ENCODE results near the gene DRC1.

DNA sequence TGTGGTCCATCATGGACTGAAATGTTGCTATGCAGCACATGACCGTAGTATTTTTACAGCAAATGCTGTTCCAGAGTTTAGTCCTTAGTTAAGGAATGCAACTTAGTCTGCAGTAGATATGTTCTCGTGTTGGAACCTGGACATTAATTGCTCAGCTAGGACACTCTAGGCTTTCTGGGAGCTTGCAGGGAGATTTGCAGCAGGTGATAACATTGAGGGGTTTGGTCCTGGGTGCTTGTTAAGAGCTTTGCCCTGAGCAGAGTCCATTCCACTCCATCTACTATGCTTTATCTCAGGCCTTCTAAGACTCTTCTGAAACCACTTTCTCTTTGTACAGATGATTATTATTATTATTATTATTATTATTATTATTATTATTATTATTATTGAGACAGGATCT lies 27.1 kb downstream of the DRC1 start:
- TF ChIP-seq, protein P1, sequence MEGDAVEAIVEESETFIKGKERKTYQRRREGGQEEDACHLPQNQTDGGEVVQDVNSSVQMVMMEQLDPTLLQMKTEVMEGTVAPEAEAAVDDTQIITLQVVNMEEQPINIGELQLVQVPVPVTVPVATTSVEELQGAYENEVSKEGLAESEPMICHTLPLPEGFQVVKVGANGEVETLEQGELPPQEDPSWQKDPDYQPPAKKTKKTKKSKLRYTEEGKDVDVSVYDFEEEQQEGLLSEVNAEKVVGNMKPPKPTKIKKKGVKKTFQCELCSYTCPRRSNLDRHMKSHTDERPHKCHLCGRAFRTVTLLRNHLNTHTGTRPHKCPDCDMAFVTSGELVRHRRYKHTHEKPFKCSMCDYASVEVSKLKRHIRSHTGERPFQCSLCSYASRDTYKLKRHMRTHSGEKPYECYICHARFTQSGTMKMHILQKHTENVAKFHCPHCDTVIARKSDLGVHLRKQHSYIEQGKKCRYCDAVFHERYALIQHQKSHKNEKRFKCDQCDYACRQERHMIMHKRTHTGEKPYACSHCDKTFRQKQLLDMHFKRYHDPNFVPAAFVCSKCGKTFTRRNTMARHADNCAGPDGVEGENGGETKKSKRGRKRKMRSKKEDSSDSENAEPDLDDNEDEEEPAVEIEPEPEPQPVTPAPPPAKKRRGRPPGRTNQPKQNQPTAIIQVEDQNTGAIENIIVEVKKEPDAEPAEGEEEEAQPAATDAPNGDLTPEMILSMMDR (IDR thresholded peaks at IDR 0.05; ENCODE audit: low read length): no peak
- TF ChIP-seq EZH2phosphoT487 (IDR thresholded peaks at IDR 0.05; ENCODE audit: low read length) (no peak), EZH2 (optimal IDR thresholded peaks at IDR 0.05; ENCODE audit: low read depth, low read length) (no peak)
